HEK293 (cell line): ENCODE data around the gene C14orf132.

ENCODE experiments used
- CTCF ChIA-PET: fragments of 350-600 bp; formaldehyde crosslinking; extraction: SDS; loops from one replicate; lab custom pipeline; 2021; ENCODE audit warnings: antibody characterized with exemption; lab: Yijun Ruan, JAX
- POLR2A ChIA-PET: fragments of 300-600 bp; formaldehyde crosslinking; extraction: SDS; loops from one replicate; lab custom pipeline; 2020; ENCODE audit warnings: antibody characterized with exemption, inconsistent platforms; lab: Yijun Ruan, JAX
- H3K27ac ChIP-seq: fragments of 200-500 bp; sonication (Bioruptor generic); 2 replicates; pipeline ENCODE4 v1.5.1; 2014; ENCODE audit warnings: low read depth, low read length, control low read depth, inconsistent platforms; ENCODE audit errors: extremely low read depth
- H3K36me3 ChIP-seq, 2 experiments: fragments of 200-500 bp in 1 of 2; sonication (Bioruptor generic) in 1 of 2; 1 replicate in 1 of 2; 2 replicates in 1 of 2; pipeline ENCODE4 v1.5.1; 2014 to 2017; ENCODE audit warnings: inconsistent platforms in 2 of 2, low read length in 2 of 2; ENCODE audit not compliant: control insufficient read depth in 2 of 2, insufficient read depth in 1 of 2
- H3K4me1 ChIP-seq: fragments of 200-500 bp; sonication (Bioruptor generic); 2 replicates; pipeline ENCODE4 v1.5.1; 2014; ENCODE audit warnings: mild to moderate bottlenecking, low read length, inconsistent platforms; ENCODE audit not compliant: control insufficient read depth, insufficient read depth
- H3K4me3 ChIP-seq: 2 replicates; pipeline ENCODE4 v1.5.1; 2011; ENCODE audit warnings: low read depth, mild to moderate bottlenecking, control low read depth, low read length, moderate library complexity
- H3K9me3 ChIP-seq: fragments of 200-500 bp; sonication (Bioruptor generic); 2 replicates; pipeline ENCODE4 v1.5.1; 2014; ENCODE audit warnings: low read depth, low read length, inconsistent platforms; ENCODE audit not compliant: control insufficient read depth, insufficient read depth
- GLIS2 ChIP-seq: fragments of 450-650 bp; formaldehyde crosslinking; IDR thresholded peaks from 2 replicates; pipeline ENCODE4 v1.5.1; 2016; ENCODE audit warnings: missing biosample characterization, missing genetic modification characterization
- HOXC10 ChIP-seq: sonication (generic); formaldehyde crosslinking; IDR thresholded peaks from 2 replicates; pipeline ENCODE4 v1.8.1; 2023; ENCODE audit warnings: mild to moderate bottlenecking, missing genetic modification reagents
- KLF1 ChIP-seq: fragments of 450-650 bp; formaldehyde crosslinking; IDR thresholded peaks from 2 replicates; pipeline ENCODE4 v1.5.1; 2016; ENCODE audit warnings: missing biosample characterization, missing genetic modification characterization
- KLF8 ChIP-seq: fragments of 450-650 bp; formaldehyde crosslinking; IDR thresholded peaks from 2 replicates; pipeline ENCODE4 v1.5.1; 2016; ENCODE audit warnings: missing biosample characterization, missing genetic modification characterization
- OSR2 ChIP-seq: fragments of 450-650 bp; formaldehyde crosslinking; IDR thresholded peaks from 2 replicates; pipeline ENCODE4 v1.5.1; 2016; ENCODE audit warnings: missing biosample characterization, missing genetic modification characterization
- PRDM6 ChIP-seq: fragments of 450-650 bp; formaldehyde crosslinking; IDR thresholded peaks from 2 replicates; pipeline ENCODE4 v1.5.1; 2017; ENCODE audit warnings: missing biosample characterization, missing genetic modification characterization
- SALL2 ChIP-seq: fragments of 450-650 bp; formaldehyde crosslinking; IDR thresholded peaks from 2 replicates; pipeline ENCODE4 v1.5.0; 2017; ENCODE audit warnings: missing biosample characterization, mild to moderate bottlenecking, missing genetic modification characterization, borderline replicate concordance
- SCRT2 ChIP-seq: fragments of 450-650 bp; formaldehyde crosslinking; IDR thresholded peaks from 2 replicates; pipeline ENCODE4 v1.5.1; 2016; ENCODE audit warnings: missing biosample characterization, missing genetic modification characterization
- SP2 ChIP-seq: fragments of 450-650 bp; formaldehyde crosslinking; IDR thresholded peaks from 2 replicates; pipeline ENCODE4 v1.5.1; 2016; ENCODE audit warnings: missing biosample characterization, missing genetic modification characterization
- ZBTB8A ChIP-seq: fragments of 450-650 bp; formaldehyde crosslinking; IDR thresholded peaks from 2 replicates; pipeline ENCODE4 v1.5.1; 2016; ENCODE audit warnings: missing biosample characterization, missing genetic modification characterization
- ZIC2 ChIP-seq: fragments of 450-650 bp; formaldehyde crosslinking; IDR thresholded peaks from 2 replicates; pipeline ENCODE4 v1.5.1; 2016; ENCODE audit warnings: missing biosample characterization, missing genetic modification characterization
- ZNF140 ChIP-seq: fragments of 450-650 bp; formaldehyde crosslinking; IDR thresholded peaks from 2 replicates; pipeline ENCODE4 v1.5.1; 2016; ENCODE audit warnings: missing biosample characterization, missing genetic modification characterization
- ZNF157 ChIP-seq: fragments of 450-650 bp; formaldehyde crosslinking; IDR thresholded peaks from 2 replicates; pipeline ENCODE4 v1.5.1; 2016; ENCODE audit warnings: missing biosample characterization, missing genetic modification characterization
- ZNF266 ChIP-seq: fragments of 450-650 bp; formaldehyde crosslinking; IDR thresholded peaks from 2 replicates; pipeline ENCODE4 v1.5.1; 2016; ENCODE audit warnings: missing biosample characterization, missing genetic modification characterization, low read depth
- ZNF354C ChIP-seq: fragments of 450-650 bp; formaldehyde crosslinking; IDR thresholded peaks from 2 replicates; pipeline ENCODE4 v1.5.1; 2016; ENCODE audit warnings: missing biosample characterization, missing genetic modification characterization, low read depth, borderline replicate concordance
- ZNF37A ChIP-seq: fragments of 450-650 bp; IDR thresholded peaks from 2 replicates; pipeline ENCODE4 v1.5.1; 2018; ENCODE audit warnings: missing biosample characterization, missing genetic modification characterization
- ZNF510 ChIP-seq: fragments of 450-650 bp; formaldehyde crosslinking; IDR thresholded peaks from 2 replicates; pipeline ENCODE4 v1.5.1; 2018; ENCODE audit warnings: mild to moderate bottlenecking, missing genetic modification characterization, missing biosample characterization; ENCODE audit not compliant: insufficient replicate concordance
- ZNF555 ChIP-seq: fragments of 450-650 bp; formaldehyde crosslinking; conservative IDR thresholded peaks from 2 replicates; pipeline ENCODE4 v1.5.1; 2017; ENCODE audit warnings: missing biosample characterization, mild to moderate bottlenecking, missing genetic modification characterization, inconsistent platforms
- ZNF585B ChIP-seq: fragments of 450-650 bp; formaldehyde crosslinking; IDR thresholded peaks from 2 replicates; pipeline ENCODE4 v1.5.1; 2016; ENCODE audit warnings: missing biosample characterization, missing genetic modification characterization
- ZNF624 ChIP-seq: fragments of 450-650 bp; formaldehyde crosslinking; IDR thresholded peaks from 2 replicates; pipeline ENCODE4 v1.5.1; 2017; ENCODE audit warnings: missing biosample characterization, missing genetic modification characterization
- ZNF664 ChIP-seq: fragments of 450-650 bp; formaldehyde crosslinking; IDR thresholded peaks from 2 replicates; pipeline ENCODE4 v1.5.1; 2016; ENCODE audit warnings: missing biosample characterization, missing genetic modification characterization
- ZNF707 ChIP-seq: fragments of 450-650 bp; formaldehyde crosslinking; IDR thresholded peaks from 2 replicates; pipeline ENCODE4 v1.5.1; 2016; ENCODE audit warnings: missing biosample characterization, missing genetic modification characterization
- ZNF768 ChIP-seq: fragments of 450-650 bp; formaldehyde crosslinking; IDR thresholded peaks from 2 replicates; pipeline ENCODE4 v1.5.1; 2018; ENCODE audit warnings: missing biosample characterization, mild to moderate bottlenecking, missing genetic modification characterization
- ZNF777 ChIP-seq: fragments of 450-650 bp; formaldehyde crosslinking; IDR thresholded peaks from 2 replicates; pipeline ENCODE4 v1.5.1; 2017; ENCODE audit warnings: missing biosample characterization, missing genetic modification characterization, borderline replicate concordance
- ZSCAN30 ChIP-seq: fragments of 450-650 bp; IDR thresholded peaks from 2 replicates; pipeline ENCODE4 v1.5.1; 2018; ENCODE audit warnings: missing biosample characterization, mild to moderate bottlenecking, missing genetic modification characterization, moderate library complexity
- TF ChIP-seq, protein P1 (sequence below): fragments of 450-650 bp; formaldehyde crosslinking; IDR thresholded peaks from 2 replicates; pipeline ENCODE4 v1.5.1; 2016; ENCODE audit warnings: missing biosample characterization, missing genetic modification characterization
- TF ChIP-seq, protein P2 (sequence below): fragments of 450-650 bp; formaldehyde crosslinking; IDR thresholded peaks from 2 replicates; pipeline ENCODE4 v1.5.1; 2016; ENCODE audit warnings: missing biosample characterization, missing genetic modification characterization
- TF ChIP-seq, protein P3 (sequence below): fragments of 450-650 bp; formaldehyde crosslinking; IDR thresholded peaks from 2 replicates; pipeline ENCODE4 v1.5.1; 2016; ENCODE audit warnings: missing biosample characterization, missing genetic modification characterization, low read depth

Gene C14orf132

GRCh38 chr14:96098999-96099335 lies 59.8 kb downstream of the C14orf132 start:
- H3K9me3 ChIP-seq: no peaks in the 10 kb centered on the region
- no peaks in the 10 kb centered on the region for H3K36me3 ChIP-seq
- no peak overlapping the region for H3K4me3 ChIP-seq
- no peak overlapping the region for H3K27ac ChIP-seq
- no peaks in the 10 kb centered on the region for H3K4me1 ChIP-seq
- ChIA-PET POLR2A (no interaction called here), CTCF (interaction anchor here (0.6 to 4.9 kb wide), 32 partner anchors 10 to 539 kb away, joined by 3 to 100 read pairs (median 4); partner anchors contain the start of gene BDKRB2)
- TF ChIP-seq HOXC10 (CRISPR knock-in tag) (no peak), ZNF768 (peak; percentile 98), ZNF707 (no peak)
- TF ChIP-seq, protein P1, sequence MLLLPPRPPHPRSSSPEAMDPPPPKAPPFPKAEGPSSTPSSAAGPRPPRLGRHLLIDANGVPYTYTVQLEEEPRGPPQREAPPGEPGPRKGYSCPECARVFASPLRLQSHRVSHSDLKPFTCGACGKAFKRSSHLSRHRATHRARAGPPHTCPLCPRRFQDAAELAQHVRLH (tag by site-specific recombination): peak; percentile 49; the same call in 1 of the 2 replicates

DNA sequence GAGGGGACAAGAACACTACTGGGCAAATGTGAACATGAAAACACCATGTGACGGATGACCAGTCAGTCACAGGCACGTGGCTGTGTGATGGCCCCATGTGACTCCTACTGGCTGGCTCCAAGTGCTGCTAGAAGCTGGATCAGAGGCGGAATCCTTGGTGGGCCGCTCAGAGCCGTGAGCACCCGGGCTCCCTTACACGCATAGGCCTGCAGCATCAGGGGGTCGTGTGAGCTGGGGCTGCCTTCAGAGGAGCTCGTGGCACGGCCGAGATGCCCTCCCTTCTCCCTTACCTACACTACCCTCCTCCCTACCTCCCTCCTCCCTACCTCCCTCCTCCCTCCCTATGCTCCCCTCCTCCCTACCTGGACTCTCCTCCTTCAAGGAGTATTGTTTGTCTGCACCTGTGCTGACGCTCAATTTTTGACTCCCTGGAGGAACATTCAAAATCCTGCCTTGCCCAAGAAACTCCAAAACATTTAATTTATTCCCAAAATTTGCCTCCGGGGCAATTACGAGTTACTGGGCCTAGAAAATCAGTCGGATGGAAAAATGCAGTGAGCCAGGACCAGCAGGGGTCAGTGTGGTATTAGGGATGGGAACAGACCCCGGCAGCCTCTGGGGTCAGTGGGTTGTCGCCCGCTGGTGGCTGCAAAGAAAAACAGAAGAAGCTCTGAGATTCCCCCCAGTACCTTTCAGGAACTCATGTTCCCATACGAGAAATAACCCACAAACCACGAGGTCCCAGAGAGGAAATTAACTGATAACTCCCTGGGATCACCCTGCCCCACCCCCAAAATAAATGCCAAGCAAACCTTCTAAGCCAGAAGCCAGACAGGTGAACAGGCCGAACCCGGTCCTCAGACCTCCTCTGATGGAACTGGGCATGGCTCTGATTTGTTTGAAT lies 61.3 kb downstream of the C14orf132 start:
- ChIA-PET POLR2A (interaction anchor here (0.6 kb wide), 1 partner anchor 179 kb away, joined by 3 read pairs; no protein-coding TSS in a partner anchor), CTCF (interaction anchor here (0.5 to 4.9 kb wide), 46 partner anchors 10 to 974 kb away, joined by 3 to 165 read pairs (median 4); partner anchors contain the start of gene BDKRB1)
- Histone ChIP-seq H3K36me3 (no peaks in the 10 kb centered on the region), H3K27ac (no peak overlapping the region), H3K4me1 (no peaks in the 10 kb centered on the region), H3K4me3 (no peak overlapping the region), H3K9me3 (no peaks in the 10 kb centered on the region)
- no peak for TF ChIP-seq ZNF624
- no peak for TF ChIP-seq PRDM6 (tag by site-specific recombination)
- no peak for TF ChIP-seq ZNF768
- no peak for TF ChIP-seq ZNF354C
- 0 out of 2 replicates have a peak, but pooled peaks have one; percentile 13 for TF ChIP-seq KLF8 (tag by site-specific recombination)
- TF ChIP-seq ZNF266 (tag by site-specific recombination): no peak
- no peak for TF ChIP-seq ZIC2 (tag by site-specific recombination)
- TF ChIP-seq SP2 (tag by site-specific recombination): no peak
- TF ChIP-seq KLF1 (tag by site-specific recombination): no peak
- no peak for TF ChIP-seq OSR2 (tag by site-specific recombination)
- TF ChIP-seq ZNF140 (tag by site-specific recombination): no peak
- TF ChIP-seq ZBTB8A: peak; percentile 18; the same call in 1 of the 2 replicates
- no peak for TF ChIP-seq ZNF777
- TF ChIP-seq ZNF157 (tag by site-specific recombination): no peak
- TF ChIP-seq ZNF37A (tag by site-specific recombination): no peak
- TF ChIP-seq, protein P2, sequence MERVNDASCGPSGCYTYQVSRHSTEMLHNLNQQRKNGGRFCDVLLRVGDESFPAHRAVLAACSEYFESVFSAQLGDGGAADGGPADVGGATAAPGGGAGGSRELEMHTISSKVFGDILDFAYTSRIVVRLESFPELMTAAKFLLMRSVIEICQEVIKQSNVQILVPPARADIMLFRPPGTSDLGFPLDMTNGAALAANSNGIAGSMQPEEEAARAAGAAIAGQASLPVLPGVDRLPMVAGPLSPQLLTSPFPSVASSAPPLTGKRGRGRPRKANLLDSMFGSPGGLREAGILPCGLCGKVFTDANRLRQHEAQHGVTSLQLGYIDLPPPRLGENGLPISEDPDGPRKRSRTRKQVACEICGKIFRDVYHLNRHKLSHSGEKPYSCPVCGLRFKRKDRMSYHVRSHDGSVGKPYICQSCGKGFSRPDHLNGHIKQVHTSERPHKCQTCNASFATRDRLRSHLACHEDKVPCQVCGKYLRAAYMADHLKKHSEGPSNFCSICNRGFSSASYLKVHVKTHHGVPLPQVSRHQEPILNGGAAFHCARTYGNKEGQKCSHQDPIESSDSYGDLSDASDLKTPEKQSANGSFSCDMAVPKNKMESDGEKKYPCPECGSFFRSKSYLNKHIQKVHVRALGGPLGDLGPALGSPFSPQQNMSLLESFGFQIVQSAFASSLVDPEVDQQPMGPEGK (tag by site-specific recombination): 0 out of 2 replicates have a peak, but pooled peaks have one; percentile 12
- no peak for TF ChIP-seq ZNF664
- TF ChIP-seq ZNF510 (tag by site-specific recombination): no peak
- TF ChIP-seq GLIS2 (tag by site-specific recombination): no peak
- TF ChIP-seq ZNF555: no peak
- TF ChIP-seq, protein P3, sequence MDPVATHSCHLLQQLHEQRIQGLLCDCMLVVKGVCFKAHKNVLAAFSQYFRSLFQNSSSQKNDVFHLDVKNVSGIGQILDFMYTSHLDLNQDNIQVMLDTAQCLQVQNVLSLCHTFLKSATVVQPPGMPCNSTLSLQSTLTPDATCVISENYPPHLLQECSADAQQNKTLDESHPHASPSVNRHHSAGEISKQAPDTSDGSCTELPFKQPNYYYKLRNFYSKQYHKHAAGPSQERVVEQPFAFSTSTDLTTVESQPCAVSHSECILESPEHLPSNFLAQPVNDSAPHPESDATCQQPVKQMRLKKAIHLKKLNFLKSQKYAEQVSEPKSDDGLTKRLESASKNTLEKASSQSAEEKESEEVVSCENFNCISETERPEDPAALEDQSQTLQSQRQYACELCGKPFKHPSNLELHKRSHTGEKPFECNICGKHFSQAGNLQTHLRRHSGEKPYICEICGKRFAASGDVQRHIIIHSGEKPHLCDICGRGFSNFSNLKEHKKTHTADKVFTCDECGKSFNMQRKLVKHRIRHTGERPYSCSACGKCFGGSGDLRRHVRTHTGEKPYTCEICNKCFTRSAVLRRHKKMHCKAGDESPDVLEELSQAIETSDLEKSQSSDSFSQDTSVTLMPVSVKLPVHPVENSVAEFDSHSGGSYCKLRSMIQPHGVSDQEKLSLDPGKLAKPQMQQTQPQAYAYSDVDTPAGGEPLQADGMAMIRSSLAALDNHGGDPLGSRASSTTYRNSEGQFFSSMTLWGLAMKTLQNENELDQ: no peak
- no peak for TF ChIP-seq ZNF585B (tag by site-specific recombination)
- peak; percentile 66; the same call in 1 of the 2 replicates for TF ChIP-seq ZSCAN30 (tag by site-specific recombination)
- no peak for TF ChIP-seq SCRT2
- TF ChIP-seq SALL2 (tag by site-specific recombination): no peak
